ENCODE data around the gene PLAGL2. TPM values are rescaled to one million over a fixed set of nuclear protein-coding genes. Genes with fewer than 3 reads are reported as not detected.
"Not testable (repeated sequence)": the region's sequence is repeated elsewhere in the genome, so short reads cannot be mapped to it uniquely, and the experiment has no call there.

PLAGL2 gene
- total RNA-seq, 3 donors from 2014 or later, result 140 to 173 (median 151) TPM

DNA sequence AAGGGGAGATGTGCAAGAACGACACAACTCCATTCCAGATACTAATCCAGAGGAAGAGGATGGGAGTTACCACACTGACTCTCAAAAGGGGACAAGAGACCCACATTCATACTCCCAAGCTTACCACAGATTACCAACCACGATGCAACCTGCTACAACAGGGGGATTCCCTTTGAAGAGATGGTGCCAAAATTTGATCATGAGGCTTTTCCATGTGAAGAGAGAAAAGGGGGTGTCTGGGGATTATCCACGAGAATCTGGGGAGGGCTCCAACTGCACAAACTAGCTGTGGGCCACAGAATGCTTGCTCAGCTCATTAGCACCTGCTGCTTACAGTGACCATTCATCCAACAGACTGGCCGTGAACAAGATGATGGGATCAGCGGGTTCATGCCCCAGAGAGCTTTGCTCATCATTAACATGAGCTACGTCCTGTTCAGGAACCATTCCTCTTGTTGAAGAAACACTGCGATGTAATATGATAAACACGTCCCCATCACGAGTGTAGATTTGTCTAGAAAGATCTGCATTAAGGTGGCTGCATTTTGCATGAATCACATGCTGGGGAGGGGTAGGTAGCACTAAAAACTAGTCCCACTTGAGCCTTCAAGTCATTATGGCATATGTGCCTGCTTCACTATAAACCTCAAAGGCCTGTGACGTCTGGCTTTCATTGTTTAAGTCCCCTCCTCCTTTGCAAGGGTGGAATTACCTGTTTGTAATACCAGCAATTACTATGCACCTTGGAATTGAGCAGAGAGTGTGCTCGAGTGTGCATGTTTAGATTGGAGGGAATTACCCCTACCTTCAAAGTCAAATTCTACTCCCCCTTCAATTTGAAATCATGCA lies 4.0 kb downstream of the PLAGL2 start:
- Mint-ChIP-seq H3K36me3 (ENCODE audit: insufficient read depth) (peaks cover 63% of the 10 kb centered on the region), H3K4me3 (peak overlapping the region; percentile 99), H3K9me3 (no peaks in the 10 kb centered on the region), H3K4me1 (ENCODE audit: low read depth) (peaks cover 63% of the 10 kb centered on the region), H3K27me3 (ENCODE audit: low read depth) (no peaks in the 10 kb centered on the region)
- DNase-seq, result no peak
- ATAC-seq, result peak; percentile 57 to 62

DNA sequence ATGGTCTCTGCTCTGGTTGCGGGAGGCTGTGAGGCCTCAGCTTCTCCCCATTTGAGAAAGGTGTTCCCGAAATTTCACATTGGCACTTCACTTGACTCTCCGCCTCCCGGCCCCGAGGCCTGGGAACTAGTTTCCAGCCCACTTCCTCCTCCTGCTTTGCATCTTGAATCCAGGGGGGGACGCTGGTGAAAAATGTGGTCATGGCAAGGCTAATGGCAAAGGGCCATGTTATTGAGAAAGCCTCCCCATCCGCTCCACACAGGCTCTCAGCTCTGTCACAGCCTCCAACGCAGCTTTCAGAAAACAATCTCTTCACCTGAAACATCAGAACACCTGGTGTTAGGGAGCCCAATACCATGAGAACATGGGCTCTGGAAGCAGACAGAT lies 5.6 kb downstream of the PLAGL2 start:
- Mint-ChIP-seq H3K4me3 (peak overlapping the region; percentile 99), H3K4me1 (ENCODE audit: low read depth) (peaks cover 66% of the 10 kb centered on the region), H3K27me3 (ENCODE audit: low read depth) (no peaks in the 10 kb centered on the region), H3K36me3 (ENCODE audit: insufficient read depth) (peaks cover 72% of the 10 kb centered on the region), H3K9me3 (no peaks in the 10 kb centered on the region)
- DNase-seq, result no peak
- no peak for ATAC-seq

DNA sequence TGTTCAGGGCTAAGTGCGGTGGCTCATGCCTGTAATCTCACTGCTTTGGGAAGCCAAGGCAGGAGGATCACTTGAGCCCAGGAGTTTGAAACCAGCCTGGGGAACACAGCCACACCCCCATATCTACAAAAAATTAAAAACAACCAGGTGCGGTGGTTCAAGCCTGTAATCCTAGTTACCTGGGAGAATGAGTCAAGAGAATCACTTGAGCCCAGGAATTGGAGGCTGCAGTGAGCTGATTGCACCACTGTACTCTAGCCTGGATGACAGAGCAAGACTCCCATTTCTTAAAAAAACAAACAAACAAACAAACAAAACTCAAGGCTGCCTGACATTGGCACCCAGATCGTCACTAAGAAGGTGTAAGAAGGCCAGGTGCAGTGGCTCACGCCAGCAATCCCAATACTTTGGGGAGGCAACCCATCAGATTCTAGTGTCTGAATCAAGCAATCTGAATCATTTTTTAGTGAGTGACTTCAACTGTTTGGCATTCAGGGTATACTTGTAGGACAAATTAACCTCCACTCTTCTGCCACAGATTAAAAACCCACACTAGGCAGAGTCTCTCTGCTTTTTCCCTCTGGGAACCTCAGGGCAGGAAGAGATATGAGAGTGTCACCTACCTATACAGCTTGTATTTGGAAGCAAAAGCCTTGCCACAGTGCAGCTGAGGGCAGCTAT lies 6.1 kb downstream of the PLAGL2 start:
- ATAC-seq, result no peak
- H3K27me3 Mint-ChIP-seq (ENCODE audit: low read depth), result no peaks in the 10 kb centered on the region
- peaks cover 68% of the 10 kb centered on the region for H3K36me3 Mint-ChIP-seq (ENCODE audit: insufficient read depth)
- H3K4me1 Mint-ChIP-seq (ENCODE audit: low read depth), result peaks cover 60% of the 10 kb centered on the region
- DNase-seq, result no peak
- H3K9me3 Mint-ChIP-seq, result no peaks in the 10 kb centered on the region
- peak overlapping the region; percentile 99 for H3K4me3 Mint-ChIP-seq

DNA sequence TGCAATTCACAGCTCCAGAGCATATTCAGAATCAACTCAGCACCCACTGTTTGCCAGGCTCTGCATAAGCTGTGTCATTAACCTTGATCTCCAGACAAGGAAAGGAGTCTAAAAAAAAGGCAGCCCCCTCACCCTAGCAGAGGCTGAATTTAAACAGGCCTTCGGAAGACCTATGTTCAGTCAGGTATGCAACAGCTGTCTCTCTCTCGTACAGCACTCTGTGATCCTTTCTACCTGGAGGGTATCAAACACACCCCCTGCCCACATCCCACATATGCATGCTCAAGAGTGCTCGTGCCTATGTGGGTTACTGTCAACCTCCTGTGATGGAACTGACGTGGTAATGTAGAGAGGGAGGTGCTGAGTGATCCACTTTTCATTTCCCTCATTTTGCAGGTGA lies 8.5 kb downstream of the PLAGL2 start:
- Mint-ChIP-seq H3K4me1 (ENCODE audit: low read depth) (peaks cover 50% of the 10 kb centered on the region), H3K27me3 (ENCODE audit: low read depth) (no peaks in the 10 kb centered on the region), H3K4me3 (peak overlapping the region; percentile 1), H3K9me3 (no peaks in the 10 kb centered on the region), H3K36me3 (ENCODE audit: insufficient read depth) (peaks cover 66% of the 10 kb centered on the region)
- ATAC-seq (no peak), DNase-seq (no peak)

DNA sequence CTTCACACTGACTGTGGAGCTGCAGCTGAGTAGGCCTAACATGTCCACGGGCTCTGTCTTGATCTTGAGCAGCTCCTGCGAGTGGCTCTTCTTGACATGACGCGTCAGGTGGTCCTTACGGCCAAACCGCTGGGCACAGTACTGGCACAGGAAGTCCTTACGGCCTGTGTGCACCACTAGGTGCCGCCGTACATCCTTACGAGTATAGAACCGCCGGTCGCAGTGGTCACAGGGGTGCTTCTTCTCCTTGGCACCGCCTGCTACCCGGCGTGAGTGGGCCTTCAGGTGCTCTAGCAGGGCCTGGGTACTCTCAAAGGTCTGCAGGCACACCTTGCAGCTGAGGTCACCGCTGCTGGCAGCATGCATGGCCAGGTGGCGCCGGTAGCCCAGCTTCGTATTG lies 10.4 kb downstream of the PLAGL2 start:
- not testable (repeated sequence) for H3K4me3 Mint-ChIP-seq

DNA sequence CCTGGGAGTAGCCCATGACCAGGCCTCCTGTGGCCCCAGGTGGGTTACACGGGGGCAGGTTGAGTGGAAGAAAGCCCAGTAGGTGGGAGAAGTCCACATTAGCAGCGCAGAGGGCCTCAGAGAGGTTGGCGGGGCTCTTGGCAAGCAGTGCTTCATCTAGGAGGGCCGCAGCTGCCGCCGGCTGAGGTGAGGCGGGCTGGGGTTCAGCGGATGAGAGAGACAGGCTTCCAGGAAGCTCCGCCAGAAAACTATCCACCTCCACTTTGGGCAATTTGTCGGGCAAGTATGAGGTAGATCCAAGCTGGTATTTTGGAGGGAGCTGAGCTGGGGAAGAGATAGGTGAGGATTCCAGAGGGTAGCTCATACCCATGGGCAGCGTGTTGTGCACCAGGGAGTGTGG lies 10.9 kb downstream of the PLAGL2 start:
- not testable (repeated sequence) for DNase-seq; H3K9me3 Mint-ChIP-seq; ATAC-seq; H3K4me3 Mint-ChIP-seq; H3K27me3 Mint-ChIP-seq (ENCODE audit: low read depth)
- Mint-ChIP-seq H3K4me1 (ENCODE audit: low read depth) (peaks cover 36% of the 10 kb centered on the region), H3K36me3 (ENCODE audit: insufficient read depth) (peaks cover 56% of the 10 kb centered on the region)

More for the DNA sequence above, 10.4 kb downstream of the PLAGL2 start:
- peaks cover 37% of the 10 kb centered on the region for H3K4me1 Mint-ChIP-seq (ENCODE audit: low read depth)
- not testable (repeated sequence) for DNase-seq; ATAC-seq; H3K9me3 Mint-ChIP-seq; H3K27me3 Mint-ChIP-seq (ENCODE audit: low read depth)
- H3K36me3 Mint-ChIP-seq (ENCODE audit: insufficient read depth), result peaks cover 60% of the 10 kb centered on the region

DNA sequence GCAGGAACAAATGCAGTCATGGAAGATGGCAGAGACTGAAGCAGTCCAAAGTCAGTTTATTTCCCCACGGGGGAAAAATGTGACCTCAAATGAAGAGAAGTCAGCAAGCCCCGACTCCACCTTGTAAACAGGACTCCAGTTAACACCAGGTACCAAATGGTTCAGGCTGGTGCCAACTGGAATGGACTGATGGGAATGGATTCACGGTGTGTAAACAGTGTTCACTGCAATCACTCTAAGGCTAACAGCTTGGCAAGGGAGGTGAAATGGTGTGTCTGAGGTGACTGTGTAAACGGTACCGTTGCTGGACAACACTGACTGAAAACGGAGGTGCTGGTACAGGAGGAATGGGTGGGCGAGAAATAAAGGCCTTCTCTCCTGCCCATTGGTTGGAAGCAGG lies 12.0 kb downstream of the PLAGL2 start:
- peak overlapping the region; percentile 13 for H3K4me3 Mint-ChIP-seq
- ATAC-seq (no peak), DNase-seq (no peak)
- no peaks in the 10 kb centered on the region for H3K27me3 Mint-ChIP-seq (ENCODE audit: low read depth)
- no peaks in the 10 kb centered on the region for H3K9me3 Mint-ChIP-seq
- H3K4me1 Mint-ChIP-seq (ENCODE audit: low read depth), result peaks cover 36% of the 10 kb centered on the region
- H3K36me3 Mint-ChIP-seq (ENCODE audit: insufficient read depth), result peaks cover 50% of the 10 kb centered on the region

DNA sequence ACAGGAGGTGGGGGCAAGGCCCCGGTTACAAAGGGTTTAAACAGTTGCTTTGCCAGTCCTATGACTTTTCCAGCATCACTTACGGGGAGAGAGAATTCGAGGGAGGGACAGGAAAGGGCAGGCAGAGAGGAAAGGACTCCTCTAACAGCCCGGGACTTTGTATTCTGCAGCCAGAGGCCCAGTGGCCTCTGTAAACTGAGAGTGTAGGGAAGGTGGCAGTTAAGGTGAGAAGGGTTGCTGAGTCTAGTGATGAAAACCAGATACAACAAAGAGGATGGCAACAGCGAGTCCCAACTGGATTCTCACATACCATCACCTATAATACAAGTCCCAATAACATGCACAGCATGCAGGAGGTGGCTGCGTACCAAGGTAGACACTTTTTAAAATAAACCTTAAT lies 13.5 kb downstream of the PLAGL2 start:
- peaks cover 43% of the 10 kb centered on the region for H3K36me3 Mint-ChIP-seq (ENCODE audit: insufficient read depth)
- DNase-seq (no peak), ATAC-seq (no peak)
- H3K4me3 Mint-ChIP-seq, result no peak overlapping the region
- peaks cover 39% of the 10 kb centered on the region for H3K4me1 Mint-ChIP-seq (ENCODE audit: low read depth)
- H3K27me3 Mint-ChIP-seq (ENCODE audit: low read depth), result no peaks in the 10 kb centered on the region
- H3K9me3 Mint-ChIP-seq, result no peaks in the 10 kb centered on the region

DNA sequence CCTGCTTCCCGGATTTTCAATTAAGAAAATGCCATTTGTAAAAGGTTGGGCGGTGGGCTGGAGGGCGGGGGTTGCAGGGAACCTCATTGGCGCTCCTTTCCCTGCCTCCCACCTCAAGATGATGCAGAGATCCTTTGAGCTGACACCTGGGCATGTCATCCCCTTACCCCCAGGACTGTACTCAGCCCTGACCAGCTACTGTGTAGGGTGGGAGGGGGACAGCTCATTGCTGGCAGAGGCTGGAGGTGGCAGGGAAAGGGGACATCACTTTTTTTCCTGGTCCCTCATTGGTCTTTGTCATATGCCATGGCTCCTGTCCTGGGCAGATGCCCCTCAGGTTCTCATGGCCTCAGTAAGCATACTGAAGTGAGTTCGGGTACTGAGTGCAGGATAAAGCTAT lies 14.2 kb downstream of the PLAGL2 start:
- not testable (repeated sequence) for ATAC-seq; H3K9me3 Mint-ChIP-seq; H3K27me3 Mint-ChIP-seq (ENCODE audit: low read depth); DNase-seq; H3K4me3 Mint-ChIP-seq
- peaks cover 42% of the 10 kb centered on the region for H3K4me1 Mint-ChIP-seq (ENCODE audit: low read depth)
- peaks cover 41% of the 10 kb centered on the region for H3K36me3 Mint-ChIP-seq (ENCODE audit: insufficient read depth)

DNA sequence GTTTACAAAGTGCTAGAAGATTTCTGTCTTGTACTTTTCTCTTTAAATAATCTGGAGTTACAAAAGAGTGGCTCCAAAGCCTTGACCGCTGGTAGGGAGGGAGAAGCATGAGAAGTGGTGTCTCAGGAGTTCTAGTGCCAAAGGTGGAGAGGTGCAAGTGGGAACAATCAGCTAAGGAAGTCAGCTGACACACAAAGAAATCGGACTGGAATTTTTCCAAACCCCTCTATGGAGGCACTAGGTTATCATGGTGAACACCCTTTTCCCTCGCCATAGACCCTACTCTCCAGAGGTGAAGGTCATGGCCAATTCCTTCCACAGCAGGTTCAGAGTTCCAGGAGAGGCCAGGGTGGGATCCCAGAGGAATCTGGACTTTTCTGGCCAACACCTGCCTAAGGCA lies 14.8 kb downstream of the PLAGL2 start:
- Mint-ChIP-seq H3K4me1 (ENCODE audit: low read depth) (peaks cover 40% of the 10 kb centered on the region), H3K36me3 (ENCODE audit: insufficient read depth) (peaks cover 37% of the 10 kb centered on the region), H3K27me3 (ENCODE audit: low read depth) (no peaks in the 10 kb centered on the region), H3K9me3 (no peaks in the 10 kb centered on the region), H3K4me3 (no peak overlapping the region)
- DNase-seq (no peak), ATAC-seq (no peak)

DNA sequence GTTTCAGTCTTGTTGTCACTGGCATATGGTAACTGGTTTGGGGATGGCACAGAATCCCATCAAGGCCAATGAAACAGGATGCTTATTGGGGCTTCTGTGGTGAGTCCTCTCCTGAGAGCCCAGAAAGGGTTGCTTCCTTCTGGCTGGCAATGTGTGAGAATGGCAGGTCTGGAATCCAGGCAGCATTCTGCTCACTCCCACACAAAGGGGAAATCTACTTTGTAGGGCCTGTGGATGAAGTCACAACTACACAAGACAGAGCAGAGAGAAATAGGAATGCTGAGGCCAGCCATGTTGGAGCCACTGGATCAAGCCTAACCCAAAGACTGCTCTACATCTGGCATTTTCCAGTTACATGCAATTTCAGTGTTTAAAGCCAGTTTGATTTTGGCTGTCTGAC lies 15.7 kb downstream of the PLAGL2 start:
- ATAC-seq, result no peak
- Mint-ChIP-seq H3K27me3 (ENCODE audit: low read depth) (no peaks in the 10 kb centered on the region), H3K4me3 (no peak overlapping the region), H3K4me1 (ENCODE audit: low read depth) (peaks cover 40% of the 10 kb centered on the region), H3K36me3 (ENCODE audit: insufficient read depth) (peaks cover 31% of the 10 kb centered on the region), H3K9me3 (no peaks in the 10 kb centered on the region)
- no peak for DNase-seq

DNA sequence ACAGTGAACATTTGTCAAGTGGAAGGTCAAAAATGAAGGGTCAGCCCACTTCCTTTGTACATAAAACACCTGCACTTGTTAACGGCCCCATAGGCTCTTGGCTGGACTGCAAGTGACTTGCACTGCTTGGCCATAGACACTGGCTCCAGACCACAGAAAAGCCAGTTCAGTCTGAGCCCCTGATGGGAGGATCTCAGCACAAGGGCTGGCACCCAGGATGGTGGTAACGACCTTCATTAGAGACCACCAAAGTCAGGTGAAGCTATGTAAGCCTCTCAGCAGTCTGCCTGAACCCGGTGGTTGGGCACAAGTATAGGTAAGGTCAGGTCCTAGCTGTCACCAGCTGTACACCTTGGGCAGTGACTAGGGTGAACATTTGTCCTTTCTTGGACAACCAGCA lies 16.1 kb downstream of the PLAGL2 start:
- Mint-ChIP-seq H3K4me3 (peak overlapping the region; percentile 68), H3K36me3 (ENCODE audit: insufficient read depth) (peaks cover 30% of the 10 kb centered on the region), H3K27me3 (ENCODE audit: low read depth) (no peaks in the 10 kb centered on the region), H3K9me3 (no peaks in the 10 kb centered on the region), H3K4me1 (ENCODE audit: low read depth) (peaks cover 40% of the 10 kb centered on the region)
- ATAC-seq (no peak), DNase-seq (no peak)

DNA sequence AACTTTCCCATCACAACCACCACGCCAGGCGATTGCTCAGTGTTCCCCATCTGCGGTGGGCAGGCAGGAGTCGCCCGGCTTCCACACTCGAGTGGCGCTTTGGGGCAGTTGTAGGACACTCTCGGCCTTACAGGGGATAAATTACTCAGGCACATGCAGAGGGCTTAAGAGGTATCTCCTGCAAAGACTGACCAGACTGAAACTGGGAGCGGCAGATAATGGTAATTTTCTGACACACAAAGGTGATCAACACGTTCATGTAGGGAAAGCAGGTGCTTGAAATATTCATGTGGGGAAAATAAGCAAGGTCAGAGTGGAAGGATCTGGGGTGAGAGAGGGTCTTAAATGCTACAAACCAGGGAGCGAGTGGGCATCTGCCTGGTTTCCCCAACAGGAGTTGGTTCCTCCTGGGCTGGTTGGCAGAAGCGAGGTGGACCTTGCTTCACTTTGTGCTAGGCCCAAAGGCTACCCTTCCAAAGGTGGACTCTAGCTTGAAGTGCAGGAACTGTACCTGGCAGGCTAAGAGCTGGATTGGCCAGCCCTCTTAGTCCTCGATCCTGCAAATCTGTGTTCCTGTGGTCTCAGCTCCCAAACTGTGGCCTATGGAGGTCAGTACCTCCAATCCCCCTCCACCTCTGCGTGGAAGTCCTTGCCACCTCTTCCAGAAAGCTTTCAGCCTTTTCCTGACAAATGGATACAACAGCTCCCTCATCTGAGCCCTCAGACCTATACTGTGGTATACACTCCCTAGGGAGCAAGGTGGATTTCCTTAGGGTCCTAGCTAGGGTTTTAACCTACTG lies 16.7 kb downstream of the PLAGL2 start:
- Mint-ChIP-seq H3K36me3 (ENCODE audit: insufficient read depth) (peaks cover 25% of the 10 kb centered on the region), H3K9me3 (no peaks in the 10 kb centered on the region), H3K4me3 (peak overlapping the region; percentile 68), H3K27me3 (ENCODE audit: low read depth) (no peaks in the 10 kb centered on the region), H3K4me1 (ENCODE audit: low read depth) (peaks cover 40% of the 10 kb centered on the region)
- DNase-seq, result no peak
- ATAC-seq, result peak in 1 of 2 donors; percentile 2
